GM19455 (cell line): ENCODE measurements around the gene ACSF2.

ENCODE experiments used
- ATAC-seq: cut with Tn5 transposase; IDR thresholded peaks from one replicate; pipeline ENCODE4 v1.9.1; 2021; ENCODE audit not compliant: unreplicated experiment

The ACSF2 gene

DNA sequence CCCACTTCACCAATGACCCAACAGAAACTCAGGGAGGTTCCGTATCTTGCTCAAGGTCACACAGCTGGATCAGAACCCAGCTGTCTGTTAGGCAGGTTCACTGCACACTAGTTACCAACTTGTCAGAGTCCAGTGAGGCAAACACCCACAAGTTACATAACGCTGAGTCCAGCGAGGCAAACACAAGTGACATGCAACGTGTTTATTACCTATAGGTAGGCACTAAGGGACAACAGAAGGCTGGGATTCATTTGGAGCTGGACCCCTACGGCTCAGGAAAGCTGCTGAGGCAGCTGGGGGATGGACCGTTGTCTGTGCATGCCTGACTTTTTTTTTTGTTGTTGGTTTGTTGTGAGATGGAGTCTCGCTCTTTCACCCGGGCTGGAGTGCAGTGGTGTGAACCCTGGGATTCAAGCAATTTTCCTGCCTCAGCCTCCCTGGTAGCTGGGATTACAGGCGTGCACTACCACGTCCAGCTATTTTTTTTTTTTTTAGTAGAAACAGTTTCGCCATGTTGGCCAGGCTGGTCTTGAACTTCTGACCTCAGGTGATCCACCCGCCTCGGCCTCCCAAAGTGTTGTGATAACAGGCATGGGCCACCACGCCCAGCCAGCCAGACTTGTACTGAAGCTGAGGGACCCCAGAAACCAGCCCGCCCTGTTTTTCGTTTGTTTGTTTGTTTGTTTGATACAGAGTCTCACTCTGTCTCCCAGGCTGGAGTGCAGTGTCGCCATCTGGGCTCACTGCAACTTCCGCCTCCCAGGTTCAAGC, 50.7 kb downstream of the ACSF2 start:
- no peak for ATAC-seq

- ATAC-seq = no peak
These were observed 52.0 kb downstream of the ACSF2 start for GRCh38 chr17:50477976-50478375.

GRCh38 chr17:50478391-50479381, 52.7 kb downstream of the ACSF2 start, which contains the start of gene RSAD1:
Gene RSAD1 (plus strand): TSS chr17:50478860. CDS start chr17:50478885, 25 bp downstream.
- ATAC-seq = peak; percentile 74

- peak; percentile 46 for ATAC-seq
These were observed 53.6 kb downstream of the ACSF2 start for GRCh38 chr17:50479522-50480141.

- no peak for ATAC-seq
These were observed 54.2 kb downstream of the ACSF2 start for GRCh38 chr17:50480142-50480764.

DNA sequence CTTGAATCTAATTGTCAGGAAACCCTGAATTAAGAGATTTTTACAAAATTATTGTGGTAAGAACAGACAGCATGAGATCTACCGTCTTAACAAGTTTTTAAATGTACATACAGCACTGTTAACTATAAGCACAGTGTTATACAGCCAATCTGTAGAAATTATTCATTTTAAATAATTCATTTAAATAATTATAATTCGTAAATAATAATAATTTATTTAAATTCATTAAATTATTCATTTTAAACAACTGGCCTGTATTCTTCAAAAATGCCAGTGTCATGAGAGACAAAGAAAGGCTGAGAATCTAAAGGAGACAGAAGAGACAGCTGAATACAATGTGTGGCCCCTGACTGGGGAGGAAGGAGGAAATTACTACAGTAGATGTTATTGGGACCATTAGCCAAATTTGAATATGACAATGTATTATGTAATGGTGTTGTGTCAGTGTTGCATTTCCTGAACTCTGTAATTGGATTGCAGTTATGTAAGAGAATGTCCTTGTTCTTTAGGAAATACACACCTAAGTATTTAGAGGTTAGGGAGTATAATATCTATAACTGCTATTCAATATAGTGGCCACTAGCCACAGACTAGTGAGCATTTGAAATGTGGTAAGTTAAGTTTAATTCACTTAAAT, 55.0 kb downstream of the ACSF2 start:
- no peak for ATAC-seq

DNA sequence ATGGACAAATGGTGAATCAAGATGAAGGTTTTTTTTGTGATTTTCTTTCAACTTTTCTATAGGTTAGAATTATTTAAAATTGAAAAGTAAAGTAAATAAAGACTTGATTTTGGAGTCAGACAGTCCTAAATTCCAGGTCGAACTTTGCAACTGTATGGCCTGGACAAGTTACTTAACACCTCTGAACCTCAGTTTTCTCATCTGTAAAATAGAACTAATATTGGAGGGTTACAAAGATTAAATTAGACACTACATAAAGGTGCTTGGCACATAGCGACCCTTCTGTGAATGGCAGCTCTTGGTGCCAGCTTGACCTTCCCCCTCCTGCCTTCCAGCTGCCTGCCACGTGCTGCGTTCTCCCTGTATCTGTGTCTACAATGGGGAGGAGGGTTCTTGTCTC, 55.6 kb downstream of the ACSF2 start:
- ATAC-seq = no peak

GRCh38 chr17:50482110-50482509, 56.1 kb downstream of the ACSF2 start:
- ATAC-seq = no peak

DNA sequence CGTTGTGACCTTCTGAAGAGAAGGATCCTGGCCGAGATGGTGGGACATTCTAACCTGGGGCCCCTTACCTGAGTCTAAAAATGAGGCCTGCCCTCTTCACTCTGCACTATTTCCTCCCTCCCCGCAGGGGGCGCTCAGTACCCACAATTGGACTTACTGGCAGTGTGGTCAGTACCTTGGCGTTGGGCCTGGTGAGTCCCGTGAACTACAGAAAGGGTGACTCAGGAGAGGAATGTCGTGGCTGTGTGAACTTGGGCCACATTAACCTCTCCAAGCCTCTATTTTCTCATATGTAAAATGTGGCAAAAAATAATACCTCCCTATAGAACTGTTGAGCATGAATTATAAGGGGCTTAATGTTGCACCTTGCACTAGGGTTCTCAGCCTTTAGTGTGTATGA, 56.5 kb downstream of the ACSF2 start:
- ATAC-seq = no peak

- ATAC-seq = no peak
These were observed 57.2 kb downstream of the ACSF2 start for GRCh38 chr17:50483266-50483665.

GRCh38 chr17:50484386-50485155, 58.6 kb downstream of the ACSF2 start:
- no peak for ATAC-seq

- no peak for ATAC-seq
These were observed 61.4 kb downstream of the ACSF2 start for GRCh38 chr17:50487213-50488096.

DNA sequence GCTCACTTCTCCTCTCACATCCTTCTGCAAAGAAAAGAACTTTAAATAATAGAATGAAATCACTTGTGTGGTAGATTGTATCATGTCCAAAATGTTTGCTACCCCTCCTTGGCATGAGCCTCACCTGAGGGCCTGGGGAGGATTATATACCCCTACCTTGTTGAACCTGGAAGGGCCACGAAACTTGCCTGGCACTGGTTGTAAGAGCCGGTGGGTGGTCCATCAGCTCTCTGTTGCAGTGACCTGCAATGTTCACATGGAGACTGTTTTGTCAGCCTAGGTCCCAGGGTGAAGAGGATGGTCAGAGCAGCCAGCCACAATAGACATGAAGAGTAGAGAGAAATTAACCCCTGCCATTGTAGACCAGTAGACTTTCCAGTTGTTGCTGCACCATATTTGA, 62.9 kb downstream of the ACSF2 start:
- ATAC-seq = no peak

DNA sequence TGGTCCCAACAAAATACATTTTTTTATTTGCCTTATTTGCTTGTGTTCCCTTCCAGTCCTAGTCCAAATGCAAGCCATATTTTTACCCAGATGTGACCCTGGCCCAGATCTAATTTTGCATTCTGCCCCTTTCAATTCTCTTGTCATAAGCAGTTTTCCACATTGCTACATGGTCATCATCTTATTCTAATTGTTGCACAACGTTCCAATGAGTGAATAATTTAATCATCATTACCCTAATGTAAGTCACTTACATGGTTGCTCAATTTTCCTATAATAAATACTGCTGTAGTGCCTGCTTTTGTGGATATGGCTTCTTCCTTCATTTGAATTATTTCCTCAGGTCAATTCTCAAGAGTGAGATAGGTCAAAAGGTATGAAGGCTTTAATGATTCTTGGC, 65.5 kb downstream of the ACSF2 start:
- no peak for ATAC-seq

DNA sequence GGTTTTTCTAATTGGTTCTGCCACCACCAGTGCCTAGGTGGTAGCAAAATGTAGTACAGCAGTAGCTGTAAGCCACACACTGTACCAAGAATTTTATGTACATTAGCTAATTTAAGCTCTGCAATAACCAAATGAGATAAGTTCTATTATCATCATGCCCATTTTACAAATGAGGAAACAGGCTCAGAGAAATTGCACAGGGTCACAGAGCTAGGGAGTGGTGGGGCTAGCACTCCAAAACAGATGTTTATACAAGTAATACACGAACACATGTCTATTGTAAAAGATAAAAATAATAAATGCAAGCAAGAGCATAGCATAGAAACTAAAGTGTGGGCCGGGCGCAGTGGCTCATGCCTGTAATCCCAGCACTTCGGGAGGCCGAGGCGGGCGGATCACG, 66.2 kb downstream of the ACSF2 start:
- no peak for ATAC-seq

DNA sequence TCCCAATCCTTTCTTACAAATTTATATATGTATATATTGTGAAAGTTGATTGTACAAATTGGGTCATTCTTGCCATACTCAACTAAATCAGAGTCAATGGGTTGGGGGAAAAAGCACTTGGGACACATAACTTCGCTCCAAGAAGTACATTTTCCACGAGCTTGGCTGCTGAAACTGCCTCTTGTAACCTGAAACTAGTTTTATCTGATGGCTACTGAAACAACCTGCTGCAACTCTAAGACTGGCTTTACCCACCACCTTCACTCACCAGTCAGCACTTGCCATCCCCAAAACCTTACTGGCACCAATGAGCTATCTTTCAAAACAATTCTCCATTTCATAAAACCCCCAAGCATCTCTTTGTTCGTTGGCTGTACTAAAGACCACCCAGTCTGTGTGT, 67.7 kb downstream of the ACSF2 start:
- no peak for ATAC-seq

- no peak for ATAC-seq
These were observed 69.3 kb downstream of the ACSF2 start for GRCh38 chr17:50495217-50495823.

- ATAC-seq = no peak
These were observed 69.9 kb downstream of the ACSF2 start for GRCh38 chr17:50495918-50496317.
